Measurements from ENCODE around the gene TNKS1BP1.

TNKS1BP1 gene

DNA sequence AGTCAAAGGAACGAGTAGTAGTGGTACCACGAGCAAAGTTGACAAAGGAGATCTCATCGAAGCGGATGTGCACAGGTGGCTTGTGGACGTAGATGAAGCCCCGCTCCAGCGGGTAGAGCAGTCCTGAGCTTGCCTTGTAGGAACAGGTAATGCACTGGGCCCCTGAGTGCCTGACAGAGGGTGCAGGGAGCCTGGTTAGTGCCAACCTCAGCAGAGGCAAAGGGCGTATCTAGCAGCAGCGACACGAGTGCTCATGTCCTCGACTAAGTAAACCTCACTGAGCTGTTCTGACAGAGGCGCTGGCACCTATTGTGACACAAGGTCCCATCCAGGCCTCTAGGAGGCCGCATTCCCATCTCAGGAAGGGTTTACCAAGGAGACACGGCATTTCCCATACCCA is 7.0 kb upstream of the TNKS1BP1 start:
- no peak for DNase-seq (ENCODE audit: low spot score)

DNA sequence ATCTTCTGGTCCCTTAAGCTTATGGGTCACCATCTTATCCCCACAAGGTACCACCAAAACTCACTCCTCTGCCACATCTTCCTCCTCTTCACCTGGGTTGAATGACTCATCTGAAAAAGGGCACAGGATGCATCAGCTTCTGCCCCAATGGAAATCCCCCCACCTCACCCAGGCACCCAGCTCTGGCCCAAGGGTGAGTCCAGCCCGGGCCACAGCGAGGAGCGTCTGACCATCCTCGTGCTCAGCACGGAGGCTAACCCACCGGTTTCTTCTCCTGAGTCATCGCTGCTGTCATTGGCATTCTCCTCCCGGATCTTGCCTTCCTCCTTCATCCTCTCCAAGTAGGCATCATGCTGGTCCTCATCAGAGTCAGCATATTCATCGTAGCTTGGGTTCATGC is 5.3 kb upstream of the TNKS1BP1 start:
- peak; percentile 39 for DNase-seq (ENCODE audit: low spot score)

DNA sequence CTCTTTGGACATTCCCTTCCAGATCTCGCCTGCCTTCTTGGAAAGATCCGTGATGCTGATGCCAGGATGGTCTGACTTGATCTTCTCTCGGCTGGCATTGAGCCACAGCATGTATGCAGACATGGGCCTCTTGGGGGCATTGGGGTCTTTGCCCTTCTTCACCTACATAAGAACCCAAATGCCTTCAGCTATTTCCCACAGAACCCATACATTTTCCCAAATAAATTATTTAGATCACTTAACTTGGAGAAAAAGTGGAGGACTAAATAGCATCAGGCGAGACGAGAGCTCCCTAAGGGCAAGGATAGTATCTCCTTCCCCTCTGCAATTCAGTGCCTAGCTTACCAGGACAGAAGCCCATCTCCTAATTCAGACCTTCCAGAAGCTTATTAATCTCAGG is 3.0 kb upstream of the TNKS1BP1 start:
- no peak for DNase-seq (ENCODE audit: low spot score)

DNA sequence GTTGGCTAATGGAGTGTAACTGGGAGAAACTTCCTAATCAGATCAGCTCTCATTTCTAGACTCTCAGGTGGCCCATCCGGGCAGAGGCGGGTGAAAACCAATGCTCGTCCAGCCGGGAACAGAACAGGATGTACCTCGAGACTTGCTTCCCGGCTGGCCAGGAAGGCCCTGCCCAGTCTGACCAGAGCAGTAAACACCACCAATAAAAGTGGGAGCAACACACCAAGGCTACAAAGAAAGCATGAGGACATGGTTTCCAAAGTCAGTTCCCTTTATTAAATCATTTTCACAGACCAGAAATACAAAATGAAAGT is 940 bp upstream of the TNKS1BP1 start:
- DNase-seq (ENCODE audit: low spot score): no peak

DNA sequence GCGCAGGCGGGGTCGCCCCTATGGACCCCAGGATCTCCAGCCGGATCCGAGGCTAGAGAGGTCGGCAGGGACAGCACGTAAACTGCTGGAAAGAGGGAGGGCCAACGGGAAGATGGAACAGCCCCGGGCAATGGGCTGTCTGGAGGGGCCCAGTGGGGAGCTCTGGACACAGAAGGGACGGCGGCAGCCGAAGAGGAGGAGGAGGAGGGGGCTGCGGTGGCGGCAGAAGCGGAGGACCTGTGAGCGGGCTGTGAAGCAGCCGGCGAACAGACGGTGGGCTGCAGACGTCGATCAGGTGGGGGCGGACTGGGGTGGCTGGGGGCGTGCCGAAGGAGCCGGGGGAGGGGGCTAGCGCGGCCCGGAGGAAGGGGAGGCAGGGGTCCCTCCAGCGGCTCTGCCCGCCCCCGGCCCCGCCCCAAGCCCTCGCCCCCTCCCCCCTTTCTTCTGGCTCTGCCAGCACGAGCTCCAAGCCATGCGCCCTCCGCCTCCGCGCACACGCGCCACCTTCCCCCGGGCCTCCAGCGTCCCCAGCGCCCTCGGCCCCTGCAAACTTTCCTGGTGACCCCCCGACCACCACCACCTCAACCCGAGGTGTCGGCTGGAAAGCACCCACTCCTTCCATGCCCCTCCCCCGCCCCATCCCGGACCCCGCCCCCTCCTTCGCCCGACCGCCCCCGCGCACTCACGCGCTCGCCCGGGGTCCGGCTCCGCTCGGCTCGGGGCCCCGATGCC is 432 bp downstream of the TNKS1BP1 start:
- DNase-seq (ENCODE audit: low spot score): no peak

DNA sequence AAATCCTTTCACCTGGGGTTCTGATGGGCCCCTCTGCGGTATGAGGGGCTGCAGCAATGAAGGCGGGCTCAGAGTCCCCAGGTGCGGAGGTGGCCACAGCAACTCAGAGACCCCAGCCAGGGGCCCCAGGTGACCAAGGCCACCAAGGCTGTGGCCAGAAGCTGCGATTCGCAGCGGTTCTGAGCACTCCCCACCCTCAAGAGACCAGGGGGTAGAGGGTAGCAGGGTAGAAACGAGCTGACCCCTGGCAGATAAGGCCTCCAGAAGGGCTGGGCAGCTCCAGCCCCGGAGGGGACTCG is 948 bp downstream of the TNKS1BP1 start:
- no peak for DNase-seq (ENCODE audit: low spot score)

DNA sequence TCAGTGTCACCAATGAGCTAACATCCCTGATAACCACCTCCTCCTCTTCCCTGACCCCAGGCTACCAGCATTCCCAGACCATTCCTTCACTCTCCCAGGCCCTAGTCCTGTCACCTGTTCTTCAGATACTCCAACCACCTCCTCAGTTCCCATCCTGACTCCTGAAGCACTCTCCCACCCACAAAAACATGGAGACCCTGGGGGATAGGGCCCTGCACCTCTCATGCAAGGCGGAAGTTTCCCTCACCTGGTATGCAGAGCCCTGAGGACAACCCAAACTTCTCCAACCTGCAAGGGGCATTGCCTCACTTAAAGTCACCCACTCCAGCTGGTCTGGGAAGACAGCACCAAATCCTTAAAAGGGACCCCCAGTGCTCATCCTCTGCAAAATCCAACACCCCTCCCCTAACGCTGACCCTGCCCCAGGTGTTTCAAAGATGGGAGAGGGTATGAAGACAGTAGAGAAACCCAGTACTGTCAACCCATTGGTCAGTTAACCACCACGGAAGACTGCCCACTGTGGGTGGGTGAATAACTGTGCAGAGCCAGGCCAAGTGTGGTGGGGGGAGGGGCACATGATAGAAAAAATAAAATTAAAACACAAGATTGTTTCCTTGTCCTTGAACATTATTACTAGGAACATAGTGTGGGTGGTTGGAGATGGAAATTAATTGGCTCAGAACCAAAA is 1.4 kb downstream of the TNKS1BP1 start:
- no peak for DNase-seq (ENCODE audit: low spot score)

DNA sequence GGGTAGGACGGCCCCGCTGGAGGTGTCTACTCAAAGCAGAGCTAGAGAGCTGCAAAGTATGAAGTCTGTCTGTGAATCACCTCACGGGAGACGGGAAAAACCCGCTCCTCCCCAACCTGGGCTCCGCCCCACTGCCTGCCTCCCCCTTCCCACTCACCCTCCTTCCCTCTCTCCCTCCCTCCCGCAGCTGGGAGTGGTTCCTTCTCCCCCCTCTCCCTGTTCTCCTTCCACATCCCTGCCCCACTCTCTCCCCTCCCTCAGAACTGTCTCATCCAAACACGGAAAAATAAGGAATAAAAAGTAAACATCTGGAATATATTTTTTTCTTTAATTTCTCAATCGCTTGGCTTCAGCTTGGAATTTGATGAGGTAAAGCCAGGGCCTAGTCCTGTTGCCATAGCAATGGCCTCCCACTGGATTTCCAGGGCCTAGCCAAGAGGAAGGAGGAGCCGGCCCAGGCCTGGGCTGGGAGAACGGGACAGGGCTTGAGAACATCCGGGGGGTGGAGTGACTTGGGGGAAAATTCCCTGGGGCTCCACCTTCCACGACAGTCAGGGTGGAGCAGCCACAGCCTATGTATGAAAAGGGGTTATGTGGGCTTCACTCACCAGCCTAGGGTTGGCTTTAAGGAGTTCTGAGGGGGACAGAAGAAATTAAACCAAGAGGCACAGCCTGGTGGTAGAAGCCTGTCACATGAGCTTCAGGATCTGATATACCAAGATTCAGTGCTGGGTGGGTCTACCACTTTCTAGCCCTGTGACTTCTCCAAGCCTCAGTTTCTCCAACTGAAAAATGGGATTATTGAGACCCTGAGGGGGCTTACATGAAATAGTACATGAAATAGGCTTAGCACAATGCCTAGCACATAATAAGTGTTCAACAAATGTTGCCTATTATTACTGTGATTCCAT is 2.2 kb downstream of the TNKS1BP1 start:
- DNase-seq (ENCODE audit: low spot score): no peak

DNA sequence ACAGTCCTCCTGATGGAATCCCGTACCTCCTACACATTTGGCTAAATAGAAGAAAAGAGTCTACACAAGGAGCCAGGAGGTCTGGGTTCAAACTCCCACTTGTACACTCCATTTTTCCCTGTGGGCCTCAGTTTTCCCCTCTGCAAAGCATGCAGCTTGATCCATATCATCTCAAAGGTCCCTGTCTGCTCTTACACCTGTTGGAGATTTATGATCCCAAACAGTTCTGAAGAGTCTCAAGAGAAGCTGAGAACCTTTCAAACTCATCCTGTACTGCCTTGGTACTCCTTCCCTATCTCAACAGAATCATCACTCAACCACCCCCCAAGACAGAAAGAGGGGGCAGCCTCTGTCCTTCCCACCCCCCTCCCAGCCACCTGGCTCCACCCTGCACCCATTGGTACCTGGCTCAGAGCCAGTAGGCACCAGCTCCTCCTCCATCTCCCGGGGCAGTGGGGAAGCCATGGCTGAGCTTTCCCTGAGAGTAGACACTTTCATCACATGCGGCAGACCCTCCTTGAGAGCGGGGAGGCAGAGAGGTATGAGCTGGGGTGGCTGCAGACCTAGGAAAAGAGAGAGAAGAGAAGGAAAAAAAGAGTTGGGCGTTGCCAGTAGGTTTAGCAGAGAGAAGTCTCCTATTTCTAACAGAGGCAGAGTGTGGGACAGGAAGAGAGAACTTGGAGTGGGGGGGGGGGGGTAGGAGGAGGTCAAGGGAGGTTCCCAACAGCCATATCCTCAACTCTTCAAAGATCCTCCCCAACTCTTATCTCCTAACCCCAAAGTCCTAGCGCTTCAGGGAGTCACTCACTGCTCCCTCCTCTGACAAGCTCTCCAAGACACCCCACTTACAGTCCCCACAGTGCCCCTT is 3.1 kb downstream of the TNKS1BP1 start:
- no peak for DNase-seq (ENCODE audit: low spot score)

DNA sequence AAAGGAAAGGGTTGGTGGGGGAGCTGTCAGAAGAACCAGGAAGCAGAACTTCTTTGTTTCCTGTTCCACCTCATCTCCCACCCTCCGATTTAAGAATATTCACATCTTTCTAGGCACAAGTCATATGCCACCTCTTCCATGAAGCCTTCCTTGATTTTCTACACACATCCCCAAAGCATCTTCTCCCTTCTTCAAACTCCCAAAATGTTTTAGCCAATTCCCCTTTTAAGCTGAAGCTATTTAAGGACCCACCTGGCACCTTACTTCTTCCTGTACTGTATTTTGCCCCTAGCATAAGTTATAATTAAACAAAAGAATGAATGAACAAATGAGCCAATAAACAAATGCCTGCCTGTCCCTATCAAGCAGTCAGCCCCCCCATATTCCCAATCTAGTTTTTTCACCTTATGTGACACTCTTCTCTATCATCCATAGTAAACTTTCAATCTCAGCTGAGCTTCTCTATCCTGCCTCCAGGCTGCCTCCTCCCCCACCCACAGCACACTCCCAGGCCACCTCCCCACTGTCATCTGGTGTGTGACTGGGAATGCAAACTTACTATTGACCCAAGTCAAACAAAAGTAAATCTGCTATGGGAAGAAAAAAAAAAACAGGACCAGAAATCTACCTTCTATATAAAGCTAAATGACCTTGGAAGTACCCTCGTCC is 3.9 kb downstream of the TNKS1BP1 start:
- DNase-seq (ENCODE audit: low spot score): no peak

DNA sequence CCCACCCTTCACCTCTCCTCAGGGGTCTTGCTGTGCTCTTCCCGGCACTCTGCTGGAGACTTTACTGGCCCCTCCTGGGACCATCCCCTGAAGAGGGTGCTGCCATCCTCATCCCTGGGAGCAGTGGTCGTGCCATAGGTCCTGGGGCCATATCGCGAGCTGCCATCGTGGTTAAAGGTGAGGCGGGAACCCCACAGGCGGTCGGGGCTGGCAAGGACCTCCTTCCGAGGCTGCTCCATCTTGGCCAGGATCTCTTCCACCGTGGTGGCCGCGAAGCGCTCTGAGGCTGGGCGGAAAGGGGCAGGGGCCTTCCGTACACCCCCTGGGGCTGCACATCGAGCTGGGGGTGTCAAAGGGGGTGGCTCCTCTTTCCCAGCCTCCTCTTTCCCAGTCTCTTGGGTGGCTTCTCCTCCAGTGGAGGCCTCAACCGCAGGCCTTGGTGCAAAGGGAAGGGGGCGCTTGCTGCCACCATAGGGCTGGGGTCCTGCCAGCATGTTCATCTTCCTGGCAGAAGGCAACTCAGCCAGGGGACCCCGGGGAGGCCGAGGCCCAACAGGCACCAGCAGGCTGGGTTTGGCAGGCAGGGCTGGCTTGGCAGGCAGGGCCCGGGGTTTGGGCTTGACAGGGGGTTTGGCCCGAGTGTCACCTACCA is 4.6 kb downstream of the TNKS1BP1 start:
- DNase-seq (ENCODE audit: low spot score): no peak

DNA sequence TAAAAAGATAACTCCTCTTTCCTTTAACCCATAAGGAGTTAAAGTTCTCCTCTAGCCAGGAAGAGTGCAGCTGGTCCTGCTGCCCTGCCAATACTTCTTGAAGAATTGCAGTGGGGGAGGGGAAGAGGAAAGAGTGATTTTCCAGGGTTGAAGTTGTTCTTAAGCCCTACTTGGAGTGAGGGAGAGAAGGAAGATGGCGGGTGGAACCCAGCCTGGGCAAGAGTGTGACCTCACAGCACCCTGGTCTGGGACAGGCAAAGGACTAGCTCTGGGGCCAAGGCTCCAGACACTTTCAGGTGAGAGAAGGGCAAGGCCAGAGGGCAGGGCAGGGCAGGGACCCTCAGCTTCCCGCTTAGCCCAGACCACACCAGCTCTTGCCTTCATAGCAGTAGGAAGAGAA is 6.6 kb downstream of the TNKS1BP1 start:
- no peak for DNase-seq (ENCODE audit: low spot score)

DNA sequence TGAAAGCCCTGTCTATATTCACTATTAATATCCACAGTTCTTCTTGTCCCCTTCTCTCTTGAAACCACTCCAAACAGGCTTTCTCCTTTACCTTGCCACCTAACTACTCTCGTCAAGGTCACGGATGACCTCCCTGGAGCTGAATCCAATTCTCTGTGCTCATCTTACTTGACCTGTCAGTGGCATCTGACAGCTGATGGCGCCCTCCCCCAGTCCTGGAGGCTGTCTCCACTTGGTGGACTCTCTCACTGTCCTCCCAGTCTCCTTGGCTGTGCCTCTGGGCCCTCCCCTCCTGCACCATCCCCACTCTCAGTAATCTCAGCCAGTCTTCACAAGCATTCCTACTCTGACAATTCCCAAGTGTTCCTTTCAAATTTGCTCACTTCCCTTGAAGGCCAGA is 8.7 kb downstream of the TNKS1BP1 start:
- DNase-seq (ENCODE audit: low spot score): no peak

DNA sequence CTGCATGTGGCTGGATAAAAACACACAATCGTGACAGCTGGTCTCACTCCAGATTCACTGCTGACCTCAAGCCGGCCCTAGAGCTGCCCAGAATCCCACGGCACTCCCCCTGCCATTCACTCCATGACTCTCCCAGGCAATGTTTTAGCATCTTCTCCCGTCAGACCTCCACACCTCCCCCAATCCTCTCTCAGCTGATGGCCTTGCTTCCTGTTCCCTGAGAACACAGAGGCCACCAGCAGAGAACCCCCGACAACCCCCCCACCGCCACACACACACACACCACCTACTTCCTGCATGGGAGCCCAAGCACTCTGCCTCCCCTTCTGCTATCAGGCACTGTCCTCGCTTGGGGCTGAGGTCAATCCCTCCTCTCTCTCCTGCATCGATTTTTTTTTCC is 9.3 kb downstream of the TNKS1BP1 start:
- no peak for DNase-seq (ENCODE audit: low spot score)

DNA sequence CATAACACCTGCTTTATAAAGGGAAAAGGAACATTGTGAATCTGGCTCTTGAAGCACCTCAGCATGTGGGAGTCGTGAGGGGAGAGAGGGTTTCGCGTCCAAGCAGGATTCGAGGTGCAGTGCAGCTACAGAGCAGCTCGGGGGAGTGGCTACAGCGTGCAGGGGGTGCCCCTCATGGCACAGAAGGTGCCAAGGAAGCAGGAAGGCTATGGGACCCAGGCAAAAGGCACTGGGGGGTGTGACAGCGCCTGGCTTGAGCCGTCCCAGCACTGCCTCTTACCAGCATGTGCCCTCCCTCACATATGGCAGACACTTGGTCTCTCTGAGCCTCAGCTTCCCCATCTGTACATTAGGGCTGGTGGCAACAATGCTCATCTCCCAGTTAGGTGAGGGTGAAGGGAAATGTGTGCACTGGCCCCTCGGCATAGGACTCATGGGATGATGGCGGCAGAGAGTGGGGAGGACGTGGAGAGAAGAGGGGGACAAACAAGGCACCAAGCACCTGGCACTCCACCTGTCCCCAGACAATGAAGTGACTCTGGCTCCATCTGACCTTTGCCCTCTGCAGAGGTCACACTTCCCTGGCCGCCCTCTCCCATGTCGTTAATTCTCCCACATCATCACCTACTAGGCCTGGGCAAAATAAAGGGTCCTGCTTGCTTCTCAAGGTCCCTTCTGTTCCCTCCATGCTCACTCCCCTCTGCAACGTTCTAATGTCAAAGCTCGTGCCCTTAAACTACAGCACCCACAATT is 10.4 kb downstream of the TNKS1BP1 start:
- no peak for DNase-seq (ENCODE audit: low spot score)

DNA sequence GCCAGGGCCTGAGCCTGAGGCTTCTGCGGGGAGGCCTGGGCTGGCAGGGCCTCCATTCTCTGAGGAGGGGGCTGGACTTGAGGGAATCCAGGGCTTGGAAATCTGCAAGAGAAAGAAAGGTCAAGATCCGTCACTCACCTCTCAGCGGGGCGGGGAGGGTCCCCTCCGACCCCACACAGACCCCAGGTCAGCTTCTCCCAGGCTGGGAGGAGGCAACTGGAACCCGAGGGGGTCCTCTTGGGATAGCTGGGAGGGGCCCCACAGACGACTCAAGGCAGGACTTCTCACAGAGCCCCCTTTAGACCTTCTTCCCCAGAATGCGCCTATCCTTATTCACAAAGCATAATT is 11.0 kb downstream of the TNKS1BP1 start:
- no peak for DNase-seq (ENCODE audit: low spot score)

DNA sequence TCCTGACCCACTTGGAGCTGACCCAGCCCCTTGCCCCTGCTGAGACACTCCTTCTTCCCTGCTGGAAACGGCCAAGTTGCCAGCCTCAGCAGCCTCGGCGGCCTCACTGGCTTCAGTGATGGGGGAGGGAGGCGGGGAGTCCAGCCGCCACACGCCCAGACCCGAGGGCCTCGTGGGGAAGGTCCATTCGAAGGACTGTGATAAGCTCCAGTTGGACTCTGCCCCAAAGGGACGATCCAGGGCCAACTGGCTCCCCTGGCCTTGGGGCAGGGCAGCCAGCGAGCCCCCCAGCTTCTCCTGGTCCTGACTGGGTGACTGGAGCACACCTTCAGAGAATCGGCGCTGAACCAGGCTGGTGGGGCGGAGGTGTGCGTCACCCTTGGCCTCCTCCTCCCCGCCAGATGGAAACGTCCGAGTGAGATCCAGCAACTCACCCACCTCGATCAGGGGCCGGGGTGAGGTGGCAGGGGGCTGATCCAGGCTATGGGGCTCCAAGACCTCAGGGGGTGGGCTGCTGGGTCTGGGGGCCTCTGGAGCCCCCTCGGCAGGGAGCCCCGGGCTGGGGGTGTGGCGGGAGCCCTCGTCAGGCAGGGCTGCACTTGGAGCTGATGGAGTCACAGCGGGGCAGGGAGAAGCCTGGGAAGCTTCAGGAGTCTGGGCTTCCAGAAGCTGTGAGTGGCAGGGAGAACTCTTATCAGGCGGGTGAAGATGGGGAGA is 11.5 kb downstream of the TNKS1BP1 start:
- DNase-seq (ENCODE audit: low spot score): no peak

DNA sequence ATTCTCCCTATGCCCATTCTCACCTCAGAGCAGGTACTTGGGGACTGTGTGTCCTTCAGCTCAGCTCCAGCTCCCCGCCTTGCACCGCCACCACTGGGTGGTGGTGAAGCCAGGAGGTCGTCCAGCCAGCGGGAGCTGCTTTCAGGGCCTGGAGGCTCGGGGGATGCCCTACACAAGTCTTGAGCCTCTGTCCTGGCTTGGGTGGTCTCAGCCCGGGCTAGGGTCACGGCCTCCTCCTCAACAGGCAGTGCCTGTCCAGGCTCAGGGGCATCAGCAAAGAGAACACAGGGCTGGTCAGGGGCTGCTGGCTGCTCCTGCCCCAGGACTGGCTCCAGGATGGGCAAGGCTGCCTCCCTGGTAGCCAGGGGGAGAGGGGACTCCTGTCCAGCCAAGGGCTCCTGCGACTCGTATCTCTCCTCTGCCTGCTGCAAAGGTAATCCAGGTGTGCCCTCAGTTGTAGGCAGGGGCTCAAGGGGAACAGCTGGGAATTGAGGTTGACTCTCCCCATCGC is 12.2 kb downstream of the TNKS1BP1 start:
- no peak for DNase-seq (ENCODE audit: low spot score)

DNA sequence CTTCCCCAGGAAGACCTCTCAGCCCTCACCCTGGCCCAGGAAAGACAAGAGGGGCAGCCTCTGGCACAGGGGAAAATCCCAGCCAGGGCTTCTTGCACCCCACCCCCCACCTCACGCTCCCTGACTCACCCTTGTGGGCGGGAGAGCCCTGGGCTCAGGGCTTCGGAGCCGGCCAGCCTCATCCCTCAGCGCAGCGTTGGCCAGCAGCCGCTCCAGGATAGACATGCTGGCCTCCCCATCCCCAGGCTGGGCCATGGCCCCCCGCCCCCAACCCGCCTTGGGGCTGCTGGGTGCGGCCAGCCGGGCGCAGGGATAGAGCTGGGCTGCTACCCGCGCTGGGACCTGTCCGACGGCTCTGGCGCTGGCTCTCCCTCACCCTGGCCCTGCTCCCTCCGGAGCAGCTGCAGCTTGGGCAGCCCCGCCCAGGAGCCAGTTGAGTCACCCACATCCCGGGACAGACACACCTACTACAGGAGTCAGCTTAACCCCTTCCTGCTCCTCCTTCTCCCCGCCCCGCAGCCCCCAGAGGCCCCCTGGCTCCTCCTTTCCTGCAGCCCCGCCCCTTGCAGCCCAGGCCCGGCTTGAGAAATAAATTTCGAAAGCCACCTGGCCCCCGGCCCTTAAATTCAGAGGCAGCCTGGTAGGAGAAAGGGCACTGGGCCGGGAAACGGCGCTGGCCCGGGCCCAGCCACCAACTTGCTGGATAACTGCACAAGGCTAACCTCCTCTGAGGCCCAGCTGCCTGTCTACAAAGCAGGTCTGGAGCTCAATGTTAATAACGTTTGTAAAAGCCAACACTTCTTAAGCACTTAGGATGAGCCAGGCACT is 13.4 kb downstream of the TNKS1BP1 start:
- DNase-seq (ENCODE audit: low spot score): peak; percentile 87
